Measurements from ENCODE around the gene PCDH1. TPM values are rescaled to one million over a fixed set of nuclear protein-coding genes. Genes with fewer than 3 reads are reported as not detected.
A peak's percentile ranks its signal among the peaks of the same experiment; 100 is the strongest.

Gene PCDH1
- total RNA-seq, 1 donor from 2014 or later, result 85.4 TPM

- Mint-ChIP-seq H3K36me3 (ENCODE audit: low read depth) (no peaks in the 10 kb centered on the region), H3K27me3 (ENCODE audit: low read depth) (no peaks in the 10 kb centered on the region), H3K9me3 (ENCODE audit: low read depth) (no peaks in the 10 kb centered on the region), H3K4me1 (ENCODE audit: low read depth) (peaks cover 78% of the 10 kb centered on the region), H3K27ac (ENCODE audit: unreplicated experiment) (peak overlapping the region; percentile 87), H3K4me3 (ENCODE audit: unreplicated experiment) (no peak overlapping the region)
- TF ChIP-seq CTCF (IDR thresholded peaks at IDR 0.05), result no peak
- DNase-seq (ENCODE audit: low spot score), result no peak
Measured at GRCh38 chr5:141843156-141843927, 34.9 kb downstream of the PCDH1 start.

GRCh38 chr5:141841378-141842180 lies 36.6 kb downstream of the PCDH1 start:
- no peaks in the 10 kb centered on the region for H3K9me3 Mint-ChIP-seq (ENCODE audit: low read depth)
- TF ChIP-seq CTCF (IDR thresholded peaks at IDR 0.05), result no peak
- no peaks in the 10 kb centered on the region for H3K36me3 Mint-ChIP-seq (ENCODE audit: low read depth)
- DNase-seq (ENCODE audit: low spot score), result no peak
- peak overlapping the region; percentile 87 for H3K27ac Mint-ChIP-seq (ENCODE audit: unreplicated experiment)
- no peaks in the 10 kb centered on the region for H3K27me3 Mint-ChIP-seq (ENCODE audit: low read depth)
- no peak overlapping the region for H3K4me3 Mint-ChIP-seq (ENCODE audit: unreplicated experiment)
- peaks cover 90% of the 10 kb centered on the region for H3K4me1 Mint-ChIP-seq (ENCODE audit: low read depth)

GRCh38 chr5:141840826-141841360 lies 37.3 kb downstream of the PCDH1 start:
- no peaks in the 10 kb centered on the region for H3K36me3 Mint-ChIP-seq (ENCODE audit: low read depth)
- H3K27ac Mint-ChIP-seq (ENCODE audit: unreplicated experiment), result peak overlapping the region; percentile 87
- DNase-seq (ENCODE audit: low spot score), result no peak
- no peak for TF ChIP-seq CTCF (IDR thresholded peaks at IDR 0.05)
- no peaks in the 10 kb centered on the region for H3K27me3 Mint-ChIP-seq (ENCODE audit: low read depth)
- peaks cover 91% of the 10 kb centered on the region for H3K4me1 Mint-ChIP-seq (ENCODE audit: low read depth)
- no peaks in the 10 kb centered on the region for H3K9me3 Mint-ChIP-seq (ENCODE audit: low read depth)
- H3K4me3 Mint-ChIP-seq (ENCODE audit: unreplicated experiment), result no peak overlapping the region

- H3K27me3 Mint-ChIP-seq (ENCODE audit: low read depth), result no peaks in the 10 kb centered on the region
- no peak for DNase-seq (ENCODE audit: low spot score)
- peak overlapping the region; percentile 87 for H3K27ac Mint-ChIP-seq (ENCODE audit: unreplicated experiment)
- TF ChIP-seq CTCF (IDR thresholded peaks at IDR 0.05), result no peak
- peaks cover 94% of the 10 kb centered on the region for H3K4me1 Mint-ChIP-seq (ENCODE audit: low read depth)
- no peak overlapping the region for H3K4me3 Mint-ChIP-seq (ENCODE audit: unreplicated experiment)
- no peaks in the 10 kb centered on the region for H3K36me3 Mint-ChIP-seq (ENCODE audit: low read depth)
- no peaks in the 10 kb centered on the region for H3K9me3 Mint-ChIP-seq (ENCODE audit: low read depth)
Measured at GRCh38 chr5:141840280-141840812, 37.9 kb downstream of the PCDH1 start.

- no peaks in the 10 kb centered on the region for H3K27me3 Mint-ChIP-seq (ENCODE audit: low read depth)
- no peak for DNase-seq (ENCODE audit: low spot score)
- TF ChIP-seq CTCF (IDR thresholded peaks at IDR 0.05), result no peak
- H3K27ac Mint-ChIP-seq (ENCODE audit: unreplicated experiment), result peak overlapping the region; percentile 74
- peaks cover 97% of the 10 kb centered on the region for H3K4me1 Mint-ChIP-seq (ENCODE audit: low read depth)
- no peak overlapping the region for H3K4me3 Mint-ChIP-seq (ENCODE audit: unreplicated experiment)
- no peaks in the 10 kb centered on the region for H3K36me3 Mint-ChIP-seq (ENCODE audit: low read depth)
- H3K9me3 Mint-ChIP-seq (ENCODE audit: low read depth), result no peaks in the 10 kb centered on the region
Measured at GRCh38 chr5:141839015-141839513, 39.1 kb downstream of the PCDH1 start.
